A549 (cell line): Measurements from ENCODE around the gene DNAJC3.

Source experiments
- ATOH8 ChIP-seq: fragments of 250-450 bp; sonication (Bioruptor Pico); IDR thresholded peaks from 2 replicates; pipeline ENCODE4 v1.5.0; 2020; ENCODE audit warnings: low read depth, mild to moderate bottlenecking, moderate library complexity
- CEBPB ChIP-seq, 2 experiments: fragments of >200 bp in 1 of 2; sonication (Bioruptor Twin) in 1 of 2; formaldehyde crosslinking in 1 of 2; IDR thresholded peaks; 2 replicates each; pipeline ENCODE4 v1.6.1; 2012 to 2016
- CTCF ChIP-seq: fragments of >200 bp; sonication (Bioruptor Twin); formaldehyde crosslinking; IDR thresholded peaks from 3 replicates; pipeline ENCODE4 v1.5.1; 2016
- MAFK ChIP-seq: fragments of 450-650 bp; IDR thresholded peaks from 2 replicates; pipeline ENCODE4 v1.6.1; 2014; ENCODE audit not compliant: partially characterized antibody
- MAX ChIP-seq: IDR thresholded peaks from 2 replicates; pipeline ENCODE4 v1.6.1; 2012
- POLR2A ChIP-seq: IDR thresholded peaks from 2 replicates; pipeline ENCODE4 v1.6.1; 2012; ENCODE audit warnings: mild to moderate bottlenecking, low read length
- RAD21 ChIP-seq, 2 experiments: fragments of >200 bp in 1 of 2; sonication (Bioruptor Twin) in 1 of 2; formaldehyde crosslinking in 1 of 2; IDR thresholded peaks in 1 of 2; conservative IDR thresholded peaks in 1 of 2; 2 replicates in 1 of 2; 3 replicates in 1 of 2; pipeline ENCODE4 v1.6.1; 2012 to 2018; ENCODE audit warnings: inconsistent platforms in 1 of 2
- RNF2 ChIP-seq: fragments of 200-600 bp; sonication (generic); IDR thresholded peaks from 2 replicates; pipeline ENCODE4 v1.6.1; 2016; ENCODE audit warnings: low read depth, mild to moderate bottlenecking, antibody characterized with exemption, moderate library complexity, borderline replicate concordance
- SMC3 ChIP-seq: fragments of >200 bp; sonication (Bioruptor Twin); formaldehyde crosslinking; IDR thresholded peaks from 3 replicates; pipeline ENCODE4 v1.6.1; 2018; ENCODE audit warnings: inconsistent platforms
- SREBF2 ChIP-seq: fragments of 450-650 bp; IDR thresholded peaks from 2 replicates; pipeline ENCODE4 v1.6.1; 2014; ENCODE audit warnings: mild to moderate bottlenecking, moderate library complexity

- TF ChIP-seq CEBPB (IDR thresholded peaks at IDR 0.05) (no peak), CTCF (no peak), POLR2A (no peak), MAFK (no peak), SREBF2 (no peak), SMC3 (no peak), ATOH8 (no peak), RNF2 (no peak), MAX (no peak), RAD21 (conservative IDR thresholded peaks at IDR 0.05 in 1 of 2, IDR thresholded peaks at IDR 0.05 in 1 of 2) (no peak)
Measured at GRCh38 chr13:95793018-95793555, 116.1 kb downstream of the DNAJC3 start.
